Esophagus muscularis mucosa (tissue), 4 donors: ENCODE measurements around the gene GRID2. TPM values are rescaled to one million over a fixed set of nuclear protein-coding genes. Genes with fewer than 3 reads are reported as not detected.

Experiments used
- DNase-seq: peaks from one replicate; pipeline ENCODE4 v3.0.0-alpha.2; 2017; ENCODE audit errors: extremely low spot score
- H3K27ac ChIP-seq, 4 donors: fragments of 200-600 bp; sonication (generic); replicated peaks in 1 of 4; 1 replicate in 3 of 4; 2 replicates in 1 of 4; pipeline ENCODE4 v1.5.1; 2016 to 2019; ENCODE audit warnings: mild to moderate bottlenecking in 1 of 4
- H3K27me3 ChIP-seq, 4 donors: fragments of 200-600 bp; sonication (generic); one replicate each; pipeline versions ENCODE4 v1.5.1 to v1.6.0; 2016 to 2019
- H3K36me3 ChIP-seq, 4 donors: fragments of 200-600 bp; sonication (generic); one replicate each; pipeline ENCODE4 v1.5.1; 2016 to 2019
- H3K4me1 ChIP-seq, 4 donors: fragments of 200-600 bp; sonication (generic); one replicate each; pipeline ENCODE4 v1.5.1; 2016 to 2019
- H3K4me3 ChIP-seq, 4 donors: fragments of 200-600 bp; sonication (generic); 1 replicate in 2 of 4; 2 replicates in 2 of 4; pipeline ENCODE4 v1.5.1; 2016 to 2019; ENCODE audit warnings: mild to moderate bottlenecking in 4 of 4, moderate library complexity in 1 of 4
- H3K9me3 ChIP-seq, 4 donors: fragments of 200-600 bp; sonication (generic); 1 replicate in 3 of 4; 2 replicates in 1 of 4; pipeline ENCODE4 v1.5.1; 2016 to 2019
- EP300 ChIP-seq: sonication (generic); formaldehyde crosslinking; IDR thresholded peaks from one replicate; pipeline ENCODE4 v1.6.1; 2017; ENCODE audit warnings: antibody characterized with exemption
- POLR2A ChIP-seq: fragments of 450-650 bp; IDR thresholded peaks from one replicate; pipeline ENCODE4 v1.6.1; 2017; ENCODE audit warnings: antibody characterized with exemption, moderate library complexity, mild to moderate bottlenecking, low read depth
- POLR2AphosphoS5 ChIP-seq, 2 donors: sonication (generic); formaldehyde crosslinking; IDR thresholded peaks; one replicate each; pipeline ENCODE4 v1.6.1; 2017; ENCODE audit warnings: antibody characterized with exemption in 2 of 2
- WGBS: methylation state at CpG from one replicate; pipeline ENCODE4 v1.1.5; 2018; 5-methylcytosine and 5-hydroxymethylcytosine counted together
- intact Hi-C: fragments of 100-400 bp; cut with DNase I; formaldehyde crosslinking; loops from one replicate; pipeline ENCODE4 v1.15.1; 2023
- total RNA-seq, 4 donors: library from RNA; depleted of rRNA; stranded (reverse); fragments of >200 nt; gene quantifications; one replicate each; pipeline versions ENCODE4 v1.1.0 to v1.2.1, GENCODE V29; 2016
- TF ChIP-seq, protein P1 (sequence below), 3 experiments: fragments of 200-600 bp in 2 of 3; fragments of 450-650 bp in 1 of 3; sonication (generic) in 2 of 3; IDR thresholded peaks; one replicate each; pipeline ENCODE4 v1.5.1; 2017 to 2019; ENCODE audit warnings: antibody characterized with exemption in 3 of 3, mild to moderate bottlenecking in 2 of 3, moderate library complexity in 1 of 3

Gene GRID2
- total RNA-seq, 4 donors from 2014 or later: 0.06 to 0.17 TPM; not detected in 2

DNA sequence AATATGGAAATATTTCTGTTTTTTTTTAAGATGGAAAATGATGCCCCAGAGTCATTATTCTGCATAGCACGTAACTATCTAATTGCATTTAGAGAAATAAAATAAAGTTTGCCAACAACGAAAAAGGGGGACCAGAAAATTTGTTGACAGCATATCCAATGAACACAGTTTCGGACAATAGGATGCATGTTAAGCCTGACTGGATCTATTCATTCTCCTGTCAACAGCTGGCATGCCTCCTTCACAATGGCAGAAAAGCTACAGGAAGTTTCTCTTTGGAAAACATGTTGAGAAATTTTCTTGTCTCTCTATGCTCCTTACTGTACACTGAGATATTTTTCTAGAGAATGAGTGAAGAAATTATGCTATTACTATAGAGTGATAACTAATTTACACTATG, 262.5 kb downstream of the GRID2 start:
- Histone ChIP-seq H3K4me1 (no peaks in the 10 kb centered on the region), H3K36me3 (no peaks in the 10 kb centered on the region), H3K4me3 (no peak overlapping the region), H3K27me3 (no peaks in the 10 kb centered on the region), H3K9me3 (peaks cover 0 to 10% (median 5%) of the 10 kb centered on the region in 4 donors), H3K27ac (no peak overlapping the region)
- TF ChIP-seq, protein P1, sequence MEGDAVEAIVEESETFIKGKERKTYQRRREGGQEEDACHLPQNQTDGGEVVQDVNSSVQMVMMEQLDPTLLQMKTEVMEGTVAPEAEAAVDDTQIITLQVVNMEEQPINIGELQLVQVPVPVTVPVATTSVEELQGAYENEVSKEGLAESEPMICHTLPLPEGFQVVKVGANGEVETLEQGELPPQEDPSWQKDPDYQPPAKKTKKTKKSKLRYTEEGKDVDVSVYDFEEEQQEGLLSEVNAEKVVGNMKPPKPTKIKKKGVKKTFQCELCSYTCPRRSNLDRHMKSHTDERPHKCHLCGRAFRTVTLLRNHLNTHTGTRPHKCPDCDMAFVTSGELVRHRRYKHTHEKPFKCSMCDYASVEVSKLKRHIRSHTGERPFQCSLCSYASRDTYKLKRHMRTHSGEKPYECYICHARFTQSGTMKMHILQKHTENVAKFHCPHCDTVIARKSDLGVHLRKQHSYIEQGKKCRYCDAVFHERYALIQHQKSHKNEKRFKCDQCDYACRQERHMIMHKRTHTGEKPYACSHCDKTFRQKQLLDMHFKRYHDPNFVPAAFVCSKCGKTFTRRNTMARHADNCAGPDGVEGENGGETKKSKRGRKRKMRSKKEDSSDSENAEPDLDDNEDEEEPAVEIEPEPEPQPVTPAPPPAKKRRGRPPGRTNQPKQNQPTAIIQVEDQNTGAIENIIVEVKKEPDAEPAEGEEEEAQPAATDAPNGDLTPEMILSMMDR (IDR thresholded peaks at IDR 0.05): no peak
- TF ChIP-seq POLR2A (no peak), POLR2AphosphoS5 (IDR thresholded peaks at IDR 0.05) (no peak), EP300 (no peak)
- DNase-seq: no peak
- 74% methylated on average over 3 of the region's 3 CpGs for WGBS
- intact Hi-C loops: no loop called here

- H3K27me3 ChIP-seq: peaks cover 0 to 3% (median 0%) of the 10 kb centered on the region in 4 donors
- no peaks in the 10 kb centered on the region for H3K36me3 ChIP-seq
- no peaks in the 10 kb centered on the region for H3K4me1 ChIP-seq
- H3K9me3 ChIP-seq: peaks cover 0 to 4% (median 2%) of the 10 kb centered on the region in 4 donors
- intact Hi-C loops: no loop called here
- DNase-seq: no peak
- no peak overlapping the region for H3K27ac ChIP-seq
- H3K4me3 ChIP-seq: no peak overlapping the region
- WGBS: 79% methylated on average over 1 of the region's 1 CpG
- TF ChIP-seq, protein P1 (IDR thresholded peaks at IDR 0.05): no peak
- TF ChIP-seq EP300: no peak
- no peak for TF ChIP-seq POLR2AphosphoS5 (IDR thresholded peaks at IDR 0.05)
- TF ChIP-seq POLR2A: no peak
Measured at GRCh38 chr4:92580816-92581215, 277.1 kb downstream of the GRID2 start.

GRCh38 chr4:92599044-92599443, 295.3 kb downstream of the GRID2 start:
- TF ChIP-seq EP300 (no peak), POLR2A (no peak), POLR2AphosphoS5 (IDR thresholded peaks at IDR 0.05) (no peak)
- TF ChIP-seq, protein P1 (IDR thresholded peaks at IDR 0.05): no peak
- DNase-seq: no peak
- Histone ChIP-seq H3K27ac (no peak overlapping the region), H3K27me3 (no peaks in the 10 kb centered on the region), H3K9me3 (no peaks in the 10 kb centered on the region), H3K4me3 (no peak overlapping the region), H3K36me3 (no peaks in the 10 kb centered on the region), H3K4me1 (no peaks in the 10 kb centered on the region)
- intact Hi-C loops: no loop called here
- 63% methylated on average over 2 of the region's 2 CpGs for WGBS

DNA sequence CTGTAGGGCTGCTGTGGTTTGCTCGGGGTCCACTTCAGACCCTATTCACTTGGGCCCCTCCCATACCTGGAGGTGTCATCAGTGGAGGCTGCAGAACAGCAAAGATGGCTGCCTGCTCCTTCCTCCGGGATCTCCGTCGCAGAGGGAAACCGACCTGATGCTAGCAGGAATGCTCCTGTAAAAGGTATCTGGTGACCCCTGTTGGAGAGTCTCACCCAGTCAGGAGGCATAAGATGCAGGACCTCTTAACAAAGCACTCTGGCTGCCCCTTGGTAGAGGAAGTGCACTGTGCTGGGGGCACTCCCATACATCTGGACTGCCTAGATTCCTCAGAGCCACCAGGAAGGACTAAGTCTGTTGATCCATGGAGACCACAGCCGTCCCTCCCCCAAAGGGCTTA, 296.9 kb downstream of the GRID2 start:
- DNase-seq: no peak
- 85% methylated on average over 6 of the region's 6 CpGs for WGBS
- Histone ChIP-seq H3K36me3 (no peaks in the 10 kb centered on the region), H3K4me1 (no peaks in the 10 kb centered on the region), H3K9me3 (peaks cover 0 to 4% (median 0%) of the 10 kb centered on the region in 4 donors), H3K4me3 (no peak overlapping the region), H3K27me3 (no peaks in the 10 kb centered on the region), H3K27ac (no peak overlapping the region)
- no peak for TF ChIP-seq POLR2A
- intact Hi-C loops: no loop called here

DNA sequence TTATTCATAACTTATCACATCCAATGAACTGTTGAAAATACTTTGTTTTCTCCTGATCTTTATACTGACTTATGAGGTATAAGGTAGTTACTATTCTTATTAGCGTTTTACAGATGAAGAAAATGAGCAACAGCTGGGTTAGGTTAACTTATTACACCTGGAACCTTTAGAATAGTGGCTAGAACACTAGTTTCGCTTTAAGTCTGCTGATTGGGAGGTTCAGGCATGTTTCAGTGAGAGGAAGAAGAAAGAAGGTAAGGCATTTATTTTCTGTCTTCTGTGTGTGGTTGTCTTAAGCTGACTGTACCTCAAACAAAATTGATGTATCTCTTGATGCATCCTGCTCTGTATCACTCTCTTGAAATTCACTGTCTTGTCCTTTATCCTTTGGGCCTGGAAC, 302.5 kb downstream of the GRID2 start:
- Histone ChIP-seq H3K4me1 (no peaks in the 10 kb centered on the region), H3K4me3 (no peak overlapping the region), H3K9me3 (peaks cover 0 to 4% (median 0%) of the 10 kb centered on the region in 4 donors), H3K27ac (no peak overlapping the region), H3K27me3 (no peaks in the 10 kb centered on the region), H3K36me3 (no peaks in the 10 kb centered on the region)
- DNase-seq: no peak
- intact Hi-C loops: no loop called here
- no peak for TF ChIP-seq EP300
- no peak for TF ChIP-seq POLR2A
- no peak for TF ChIP-seq POLR2AphosphoS5 (IDR thresholded peaks at IDR 0.05)
- TF ChIP-seq, protein P1 (IDR thresholded peaks at IDR 0.05): no peak
- 91% methylated on average over 2 of the region's 2 CpGs for WGBS
